Mammary epithelial cell (primary cell): ENCODE measurements around the gene HS3ST2.

ENCODE experiments used
- EZH2 ChIP-seq: IDR thresholded peaks from 2 replicates; pipeline ENCODE4 v1.6.1; 2012; ENCODE audit warnings: low read length, inconsistent platforms, borderline replicate concordance
- TF ChIP-seq, protein P1 (sequence below), 2 donors: IDR thresholded peaks in 1 of 2; conservative IDR thresholded peaks in 1 of 2; 2 replicates each; pipeline ENCODE4 v1.5.1; 2011 to 2012; ENCODE audit warnings: inconsistent platforms in 2 of 2, low read length in 2 of 2, mild to moderate bottlenecking in 2 of 2, control low read depth in 1 of 2, low read depth in 1 of 2; ENCODE audit not compliant: insufficient read depth in 1 of 2; ENCODE audit errors: extremely low read depth in 1 of 2

DNA sequence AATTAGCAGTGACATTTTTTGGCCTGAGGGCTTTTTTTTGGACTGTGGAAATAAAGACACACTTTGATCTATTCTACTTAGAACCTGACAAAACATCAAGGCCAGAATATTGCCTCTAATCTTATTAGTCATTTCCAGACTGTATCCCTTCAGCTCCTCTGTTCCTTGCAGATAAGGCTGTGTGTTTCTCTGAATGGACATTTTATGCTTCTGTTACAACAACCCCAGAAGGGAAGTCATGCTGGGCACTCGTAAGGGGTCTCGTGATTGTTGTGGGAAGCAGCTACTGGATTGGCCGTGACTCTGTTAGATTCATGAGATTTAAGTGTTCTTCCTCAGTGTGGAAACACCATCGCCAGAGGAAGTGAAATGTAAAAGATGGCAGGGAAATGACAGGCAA is 31.6 kb upstream of the HS3ST2 start:
- TF ChIP-seq, protein P1, sequence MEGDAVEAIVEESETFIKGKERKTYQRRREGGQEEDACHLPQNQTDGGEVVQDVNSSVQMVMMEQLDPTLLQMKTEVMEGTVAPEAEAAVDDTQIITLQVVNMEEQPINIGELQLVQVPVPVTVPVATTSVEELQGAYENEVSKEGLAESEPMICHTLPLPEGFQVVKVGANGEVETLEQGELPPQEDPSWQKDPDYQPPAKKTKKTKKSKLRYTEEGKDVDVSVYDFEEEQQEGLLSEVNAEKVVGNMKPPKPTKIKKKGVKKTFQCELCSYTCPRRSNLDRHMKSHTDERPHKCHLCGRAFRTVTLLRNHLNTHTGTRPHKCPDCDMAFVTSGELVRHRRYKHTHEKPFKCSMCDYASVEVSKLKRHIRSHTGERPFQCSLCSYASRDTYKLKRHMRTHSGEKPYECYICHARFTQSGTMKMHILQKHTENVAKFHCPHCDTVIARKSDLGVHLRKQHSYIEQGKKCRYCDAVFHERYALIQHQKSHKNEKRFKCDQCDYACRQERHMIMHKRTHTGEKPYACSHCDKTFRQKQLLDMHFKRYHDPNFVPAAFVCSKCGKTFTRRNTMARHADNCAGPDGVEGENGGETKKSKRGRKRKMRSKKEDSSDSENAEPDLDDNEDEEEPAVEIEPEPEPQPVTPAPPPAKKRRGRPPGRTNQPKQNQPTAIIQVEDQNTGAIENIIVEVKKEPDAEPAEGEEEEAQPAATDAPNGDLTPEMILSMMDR (conservative IDR thresholded peaks at IDR 0.05 in 1 of 2, IDR thresholded peaks at IDR 0.05 in 1 of 2; ENCODE audit: extremely low read depth in 1 of 2, insufficient read depth in 1 of 2, low read depth in 1 of 2, low read length in 2 of 2) = no peak
- TF ChIP-seq EZH2 = no peak
